HG02938 (cell line): ENCODE measurements around the gene TMEM18.

Experiments used
- ATAC-seq: cut with Tn5 transposase; IDR thresholded peaks from one replicate; pipeline ENCODE4 v1.9.1; 2021; ENCODE audit warnings: mild to moderate bottlenecking, moderate library complexity; ENCODE audit not compliant: unreplicated experiment

Gene TMEM18

GRCh38 chr2:673615-674320, 3.4 kb downstream of the TMEM18 start:
- no peak for ATAC-seq

GRCh38 chr2:673016-673415, 4.2 kb downstream of the TMEM18 start:
- no peak for ATAC-seq

DNA sequence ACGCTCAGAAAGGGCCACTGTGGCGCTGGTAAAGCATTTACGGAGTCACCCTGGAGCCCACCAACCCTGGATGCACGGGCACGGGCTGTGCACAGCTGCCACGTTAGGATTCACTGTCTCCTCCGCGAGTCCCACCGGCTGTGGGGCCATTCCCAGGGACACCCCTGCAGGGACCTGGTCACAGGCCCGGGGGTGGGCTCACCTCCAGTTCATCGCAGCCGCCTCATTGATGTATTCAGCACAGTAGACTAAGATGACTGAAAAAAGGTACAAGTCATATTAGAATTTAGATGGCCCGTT, 4.7 kb downstream of the TMEM18 start:
- ATAC-seq = no peak

DNA sequence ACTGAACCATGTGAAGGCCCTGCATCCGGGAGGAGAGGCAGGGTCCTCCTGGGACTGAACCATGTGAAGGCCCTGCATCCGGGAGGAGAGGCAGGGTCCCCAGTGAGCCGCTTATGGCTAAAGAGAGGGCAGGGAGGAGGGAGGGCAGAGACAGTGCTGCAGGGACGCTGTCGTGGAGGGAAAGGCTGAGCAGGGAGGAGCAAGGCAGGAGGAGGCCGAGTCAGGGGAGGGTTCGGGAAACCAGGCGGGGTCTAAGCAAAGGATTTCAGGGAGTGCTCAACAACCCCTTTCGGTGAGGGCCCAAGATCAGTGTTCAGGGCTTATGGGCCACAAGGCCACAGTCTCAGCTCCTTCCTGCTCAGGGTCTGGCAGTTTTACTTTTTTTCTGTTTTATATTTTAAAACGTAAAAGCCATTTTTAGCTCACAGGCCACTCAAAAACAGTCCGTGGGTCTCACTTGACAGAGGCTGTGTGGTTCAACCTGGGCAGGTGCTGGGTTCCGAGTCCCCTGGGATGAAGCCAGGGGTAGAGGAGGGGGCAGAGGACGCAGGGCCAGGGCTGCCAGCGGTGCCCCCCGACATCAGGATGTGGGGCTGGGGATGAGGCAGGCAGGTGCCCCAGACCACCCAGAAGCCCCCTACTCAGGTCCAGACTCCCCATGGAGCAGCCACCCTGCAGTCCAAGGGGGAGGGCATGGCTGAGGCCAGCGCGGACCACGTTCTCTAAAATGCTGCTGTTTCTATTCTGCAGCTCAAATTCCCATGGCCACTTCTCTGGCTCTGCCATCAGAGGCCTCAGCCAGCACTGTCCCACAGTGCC, 5.2 kb downstream of the TMEM18 start:
- no peak for ATAC-seq

- no peak for ATAC-seq
Measured at GRCh38 chr2:671072-671471, 6.1 kb downstream of the TMEM18 start.

GRCh38 chr2:670637-671036, 6.6 kb downstream of the TMEM18 start:
- ATAC-seq = no peak

- ATAC-seq = no peak
Measured at GRCh38 chr2:669323-669722, 7.9 kb downstream of the TMEM18 start.

DNA sequence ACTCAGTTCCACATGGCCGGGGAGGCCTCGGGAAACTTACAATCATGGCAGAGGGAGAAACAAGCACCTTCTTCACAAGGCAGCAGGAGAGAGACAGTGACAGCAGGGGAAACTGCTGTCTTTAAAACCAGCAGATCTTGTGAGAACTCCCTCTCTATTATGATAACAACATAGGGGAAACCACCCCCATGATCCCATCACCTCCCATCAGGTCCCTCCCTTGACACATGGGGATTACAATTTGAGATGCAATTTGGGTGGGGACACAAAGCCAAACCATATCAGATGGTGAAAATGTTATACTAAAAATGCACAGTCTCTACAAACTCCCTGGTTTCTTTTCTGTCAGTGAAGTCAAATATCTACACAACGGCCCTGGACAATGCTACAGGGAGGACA, 9.2 kb downstream of the TMEM18 start:
- ATAC-seq = no peak

GRCh38 chr2:667332-667999, 9.7 kb downstream of the TMEM18 start:
- no peak for ATAC-seq

- ATAC-seq = no peak
Measured at GRCh38 chr2:666441-666840, 10.8 kb downstream of the TMEM18 start.

GRCh38 chr2:665340-666073, 11.7 kb downstream of the TMEM18 start:
- ATAC-seq = no peak

DNA sequence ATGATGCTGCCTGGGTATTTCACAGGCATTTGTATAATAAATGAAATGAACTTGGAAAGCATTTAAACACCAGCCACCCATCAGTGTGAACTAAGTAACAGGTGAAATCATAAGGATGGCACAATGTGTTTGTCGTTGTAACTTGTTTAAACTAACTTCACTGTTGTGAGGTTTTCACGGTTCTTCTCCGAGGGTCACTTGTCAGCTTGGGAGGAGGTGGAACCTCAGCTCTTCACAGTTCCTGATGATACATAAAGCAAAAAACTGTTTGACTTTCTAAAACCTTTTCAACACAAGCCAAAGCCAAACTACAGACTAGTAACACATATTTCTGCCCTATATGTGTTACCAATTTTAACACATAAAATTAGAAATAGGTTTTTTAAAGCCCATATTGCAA, 13.1 kb downstream of the TMEM18 start:
- ATAC-seq = no peak

DNA sequence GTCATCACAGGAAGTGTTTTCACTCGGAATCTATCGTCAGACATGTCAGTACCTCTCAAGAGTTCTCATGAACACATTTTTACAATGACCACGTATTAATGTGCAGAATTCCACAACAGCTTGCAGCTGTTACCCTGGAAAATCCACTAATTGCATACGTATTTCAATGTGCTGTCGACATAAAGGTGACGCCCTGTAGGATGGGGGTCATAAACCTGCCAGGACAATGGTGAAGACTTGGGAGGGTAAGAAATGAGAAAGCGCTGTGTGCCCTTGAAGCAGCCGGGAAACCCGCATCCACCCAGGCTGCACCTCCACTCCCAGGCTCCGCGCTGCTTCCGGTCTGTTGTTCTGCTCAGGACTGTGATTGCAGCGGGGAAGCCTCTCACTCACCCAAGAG, 14.0 kb downstream of the TMEM18 start:
- no peak for ATAC-seq

- ATAC-seq = no peak
Measured at GRCh38 chr2:661360-661635, 15.9 kb downstream of the TMEM18 start.

- no peak for ATAC-seq
Measured at GRCh38 chr2:660586-661359, 16.4 kb downstream of the TMEM18 start.

DNA sequence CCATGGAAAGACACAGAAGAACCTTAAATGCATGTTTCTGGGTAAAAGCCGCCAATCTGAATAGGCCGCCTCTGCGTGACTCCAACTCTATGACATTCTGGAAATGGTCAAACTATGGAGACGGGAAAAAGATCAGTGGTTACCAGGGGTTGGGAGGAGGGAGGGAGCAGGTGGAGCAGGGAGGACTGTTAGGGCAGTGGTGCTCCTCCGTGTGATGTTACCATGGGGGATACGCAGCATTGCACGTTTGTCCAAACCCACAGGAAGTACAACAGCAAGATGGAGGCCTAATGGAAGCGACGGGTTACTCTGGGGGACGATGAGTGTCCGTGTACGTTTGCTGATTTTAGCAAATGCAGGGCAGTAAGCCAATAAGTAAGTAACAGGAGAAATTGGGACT, 17.2 kb downstream of the TMEM18 start:
- no peak for ATAC-seq

DNA sequence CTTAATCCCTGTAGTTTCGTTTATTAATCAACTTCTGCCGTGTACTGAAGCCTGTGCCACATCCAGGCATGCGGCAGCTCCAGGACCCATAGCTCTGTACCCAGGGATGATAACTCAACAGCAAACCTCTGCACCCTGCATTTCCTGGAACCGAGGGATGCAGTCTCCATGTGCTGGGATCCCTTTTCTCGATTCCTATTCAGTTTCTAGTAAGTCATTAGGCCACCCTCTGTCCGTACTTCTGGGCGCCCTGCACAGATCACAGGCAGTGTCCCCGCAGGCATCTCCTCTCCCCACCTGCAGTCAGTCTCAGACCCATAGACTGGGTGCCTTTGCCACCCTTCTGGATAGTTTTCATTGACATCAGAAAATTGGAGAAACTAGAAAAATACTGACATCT, 18.8 kb downstream of the TMEM18 start:
- ATAC-seq = no peak

GRCh38 chr2:657766-658165, 19.4 kb downstream of the TMEM18 start:
- ATAC-seq = no peak

- no peak for ATAC-seq
Measured at GRCh38 chr2:656676-657075, 20.5 kb downstream of the TMEM18 start.

GRCh38 chr2:655626-656025, 21.6 kb downstream of the TMEM18 start:
- ATAC-seq = no peak

DNA sequence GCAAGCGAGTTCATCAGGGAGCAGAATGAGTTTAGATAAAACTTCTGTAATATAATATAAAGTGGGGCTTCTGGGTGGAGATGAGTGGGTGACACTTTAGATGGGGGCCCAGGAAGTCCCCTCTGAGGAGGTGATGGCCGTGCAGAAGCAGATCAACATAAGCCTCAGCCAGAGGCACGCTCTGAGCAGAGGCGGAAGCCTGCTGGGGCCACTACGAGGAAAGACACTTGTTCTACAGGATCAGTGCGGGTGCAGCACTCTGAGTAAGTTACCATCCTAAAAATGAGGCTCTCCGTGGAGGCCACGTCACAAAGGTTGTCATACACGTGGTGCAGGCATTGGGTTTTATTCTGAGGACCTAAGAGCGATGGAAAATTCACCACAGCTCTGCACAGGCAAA, 22.3 kb downstream of the TMEM18 start:
- ATAC-seq = no peak
